CD4-positive, alpha-beta T cell treated with Interleukin-15 for 4 hours (primary cell): ENCODE measurements around the gene NDEL1.

Experiments used
- DNase-seq: peaks from one replicate; pipeline ENCODE4 v3.0.0-alpha.2; 2020; ENCODE audit warnings: low spot score

Gene NDEL1

DNA sequence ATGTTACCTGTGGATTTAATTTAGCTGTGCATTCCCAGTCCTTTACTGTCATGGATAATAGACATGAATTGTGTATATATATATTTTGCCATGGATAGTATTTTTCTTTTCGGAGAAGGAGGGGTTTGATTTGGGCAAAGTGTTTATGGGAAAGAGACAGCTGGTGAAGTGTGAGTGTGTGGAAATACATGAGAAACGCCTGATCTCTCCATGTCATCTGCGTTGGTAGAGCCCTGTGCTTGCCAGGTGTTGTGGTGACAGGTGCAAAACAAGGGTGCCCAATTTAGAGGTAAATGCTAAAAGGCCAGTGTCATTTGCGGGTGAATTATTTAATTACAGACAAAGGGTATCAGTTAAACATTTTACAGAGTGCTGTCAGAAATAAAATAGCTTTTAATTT lies 23.4 kb downstream of the NDEL1 start:
- no peak for DNase-seq

DNA sequence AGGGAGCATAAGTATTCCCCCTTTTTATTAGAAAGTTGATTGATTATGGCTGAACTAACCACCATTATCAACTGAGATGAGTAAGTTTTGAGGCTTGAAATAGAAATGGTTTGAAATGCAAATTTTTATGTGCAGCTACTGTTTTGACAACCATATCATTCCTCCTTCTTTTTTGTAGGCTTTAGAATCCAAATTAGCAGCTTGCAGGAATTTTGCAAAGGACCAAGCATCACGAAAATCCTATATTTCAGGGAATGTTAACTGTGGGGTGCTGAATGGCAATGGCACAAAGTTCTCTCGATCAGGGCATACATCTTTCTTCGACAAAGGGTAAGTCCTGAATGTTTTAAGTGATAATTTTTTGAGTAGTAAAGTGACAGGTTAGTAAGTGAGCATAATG lies 24.1 kb downstream of the NDEL1 start:
- DNase-seq: no peak

DNA sequence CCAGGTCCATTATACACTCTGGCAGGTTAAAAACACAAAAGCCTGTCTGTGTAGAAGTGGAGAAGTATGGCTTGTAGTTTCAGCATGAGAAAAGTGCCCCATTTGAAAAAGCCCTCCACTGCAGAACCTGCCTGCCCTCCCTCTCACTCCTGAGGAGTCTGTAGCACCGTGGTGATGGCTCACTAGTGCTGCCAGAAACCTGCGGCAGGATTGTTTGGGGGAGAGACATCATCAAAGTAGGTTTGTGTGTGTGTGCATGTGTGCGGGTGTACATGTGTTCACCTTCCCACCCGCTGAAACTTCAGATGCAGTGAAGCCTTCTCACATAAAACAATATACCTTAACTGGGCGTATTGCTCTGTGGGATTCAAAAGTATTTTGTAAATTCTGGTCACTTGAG lies 26.9 kb downstream of the NDEL1 start:
- no peak for DNase-seq

DNA sequence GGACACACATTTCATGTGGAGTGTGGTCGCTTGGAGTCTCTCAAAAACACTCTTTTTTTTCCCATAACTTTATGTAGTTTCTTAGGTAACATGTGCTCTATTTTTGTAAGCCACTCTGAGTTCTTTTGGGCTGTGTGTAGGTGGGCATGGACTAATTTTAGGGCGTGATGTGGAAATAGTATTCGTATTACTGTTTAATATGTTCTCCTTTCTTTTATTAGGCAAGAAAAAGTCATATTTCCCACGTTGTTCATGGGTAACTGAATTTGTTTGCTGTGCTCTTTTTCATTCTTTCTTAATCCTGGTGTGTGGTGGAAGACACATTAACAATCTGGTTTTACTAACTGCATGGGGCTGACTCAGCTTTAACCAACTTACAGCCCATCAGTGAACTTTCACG lies 27.4 kb downstream of the NDEL1 start:
- DNase-seq: no peak

DNA sequence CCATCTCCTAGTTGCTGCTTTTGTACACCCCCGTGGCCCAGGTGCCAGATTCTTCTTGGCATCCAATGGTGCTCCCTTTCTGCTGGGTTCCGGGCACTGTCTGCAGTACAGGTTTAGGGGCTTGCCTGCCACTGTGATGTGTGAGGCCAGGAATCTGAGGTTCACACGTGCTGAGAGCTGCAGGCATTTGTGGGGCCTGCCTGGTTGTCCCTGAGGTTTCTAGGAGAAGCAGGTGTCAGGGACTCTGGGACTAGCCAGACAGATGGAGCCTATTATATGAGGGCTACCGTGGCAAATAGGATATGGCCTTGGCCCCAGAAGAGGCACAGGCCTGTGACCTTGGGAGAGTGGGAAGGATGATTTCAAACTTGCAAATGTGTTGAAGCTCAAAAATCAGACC lies 29.3 kb downstream of the NDEL1 start:
- DNase-seq: no peak

DNA sequence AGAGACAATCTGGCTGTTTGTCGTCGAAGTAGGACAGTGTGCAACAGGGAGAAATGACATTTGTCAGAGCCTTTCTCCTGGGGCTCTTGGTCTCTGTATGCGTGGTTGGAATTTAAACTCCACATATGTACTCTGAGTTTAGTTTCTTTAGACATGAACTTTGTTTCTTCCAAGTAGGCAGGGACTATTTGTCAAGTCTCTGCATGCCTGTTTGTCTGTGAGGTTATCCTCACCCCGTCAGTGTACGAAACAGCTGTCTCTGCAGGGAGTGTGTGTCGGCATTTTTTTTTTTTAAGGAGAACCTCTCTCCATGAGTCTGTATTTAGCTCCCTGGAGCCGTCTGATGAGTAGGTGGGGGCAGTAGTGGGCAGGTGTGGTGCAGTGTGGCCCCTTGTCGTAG lies 29.7 kb downstream of the NDEL1 start:
- no peak for DNase-seq

DNA sequence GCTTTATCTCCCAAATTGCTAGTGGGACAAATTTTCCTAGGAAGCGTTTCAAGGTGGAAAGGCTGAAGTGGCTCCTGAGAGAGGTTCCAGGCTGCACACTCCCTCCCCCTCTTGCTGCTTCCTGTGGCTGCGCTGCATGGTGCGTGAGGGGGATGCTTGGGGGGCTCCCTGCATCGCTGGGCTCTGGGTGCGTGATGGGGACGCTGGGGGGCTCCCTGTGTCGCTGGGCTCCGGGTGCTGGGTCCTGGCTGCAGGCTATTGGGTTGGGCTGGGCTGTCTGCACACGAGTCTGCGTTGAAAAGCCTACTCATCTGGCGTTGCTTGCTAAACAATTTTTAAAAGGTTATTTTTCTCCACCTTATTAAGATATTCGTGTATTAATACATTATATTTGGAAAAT lies 30.1 kb downstream of the NDEL1 start:
- no peak for DNase-seq

DNA sequence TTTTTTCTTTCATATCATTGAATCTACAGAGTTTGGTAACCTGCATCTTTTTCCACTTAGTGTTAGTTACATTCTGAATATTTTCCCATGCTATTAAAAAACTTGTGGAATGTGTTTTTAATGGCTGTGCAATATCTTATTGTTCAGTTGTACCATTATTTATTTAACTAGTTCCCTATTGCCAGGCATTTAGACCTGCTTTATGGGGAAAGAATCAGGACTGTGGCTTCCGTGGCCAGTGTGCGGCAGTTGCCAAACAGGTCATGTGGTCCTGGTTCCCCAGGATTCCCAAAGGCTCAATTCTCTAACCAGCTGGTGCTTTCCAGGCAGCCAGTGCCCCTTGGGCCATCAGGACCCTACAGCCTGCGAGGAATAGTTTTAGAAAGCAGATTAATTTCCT lies 30.8 kb downstream of the NDEL1 start:
- no peak for DNase-seq

DNA sequence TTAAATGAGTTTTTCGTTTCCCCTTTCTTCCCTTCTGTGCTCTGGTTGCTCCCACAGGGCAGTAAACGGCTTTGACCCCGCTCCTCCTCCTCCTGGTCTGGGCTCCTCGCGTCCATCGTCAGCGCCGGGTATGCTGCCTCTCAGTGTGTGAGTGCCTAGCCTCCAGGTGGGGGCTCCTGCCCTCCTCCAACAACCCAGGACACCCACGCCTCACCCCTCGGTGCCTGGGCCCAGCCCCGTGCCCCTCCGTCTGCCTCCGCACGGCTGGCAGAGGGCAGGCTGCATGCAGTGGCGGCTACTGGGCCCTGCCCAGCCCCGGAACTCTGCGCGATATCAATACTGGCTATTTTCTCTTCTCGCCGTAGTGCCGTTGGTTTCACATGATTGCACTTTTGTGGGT lies 31.2 kb downstream of the NDEL1 start:
- no peak for DNase-seq

DNA sequence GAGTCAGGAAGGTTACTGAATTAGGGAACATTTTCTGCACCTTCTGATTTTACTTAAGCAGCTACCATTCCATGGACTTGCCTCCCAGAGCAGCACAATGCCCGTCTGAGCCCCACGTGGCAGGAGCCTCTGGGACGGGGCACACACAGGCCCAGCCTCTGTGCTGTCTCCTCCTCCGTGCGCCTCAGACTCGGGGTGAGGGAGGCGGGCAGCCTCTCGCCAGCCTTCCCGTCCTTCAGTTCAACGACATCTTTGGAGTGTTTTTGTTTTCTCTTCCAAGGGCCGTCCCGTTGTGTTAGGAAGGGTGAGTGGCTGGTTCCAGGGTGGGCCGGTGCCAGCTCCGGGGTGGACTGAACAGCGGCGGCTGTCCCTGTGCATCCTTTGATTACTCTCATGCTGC lies 31.8 kb downstream of the NDEL1 start:
- DNase-seq: no peak

DNA sequence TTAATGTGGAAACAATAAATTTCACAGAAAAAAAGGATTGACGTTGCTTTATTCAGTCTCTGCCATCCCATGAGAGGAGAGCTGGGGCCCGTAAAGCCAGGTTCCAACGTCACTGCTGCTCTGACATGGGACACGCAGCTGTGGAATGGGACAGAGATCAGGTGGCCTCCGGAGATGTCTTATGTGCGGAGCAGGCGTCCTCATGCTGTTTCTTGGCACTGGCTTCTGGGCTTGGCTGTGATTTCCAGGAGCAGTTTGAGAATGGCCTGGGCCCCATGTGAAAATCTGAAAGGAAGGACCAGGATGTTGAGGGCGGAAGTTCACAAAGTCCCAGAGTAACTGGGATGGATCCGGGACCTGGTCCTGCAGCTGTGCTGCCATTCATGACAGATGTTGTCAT lies 32.4 kb downstream of the NDEL1 start:
- no peak for DNase-seq

DNA sequence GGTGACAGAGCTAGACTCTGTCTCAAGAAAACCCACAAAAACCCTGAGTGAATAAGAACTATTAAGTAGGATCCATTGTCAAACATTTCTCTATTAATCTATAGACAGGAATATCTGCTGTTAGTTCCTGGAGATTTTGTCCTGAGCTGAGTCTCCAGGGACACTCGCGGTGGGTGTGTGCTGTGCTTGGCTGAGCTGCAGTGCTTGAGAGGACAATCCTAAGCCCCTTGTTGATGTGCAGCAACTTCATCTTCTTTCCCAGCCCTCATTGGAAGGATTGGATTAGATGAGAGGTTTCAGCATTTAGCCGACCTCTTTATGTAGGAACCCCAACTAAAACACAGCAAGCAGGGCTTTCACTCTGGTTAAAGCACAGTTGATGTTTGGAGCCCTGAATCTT lies 33.3 kb downstream of the NDEL1 start:
- no peak for DNase-seq

DNA sequence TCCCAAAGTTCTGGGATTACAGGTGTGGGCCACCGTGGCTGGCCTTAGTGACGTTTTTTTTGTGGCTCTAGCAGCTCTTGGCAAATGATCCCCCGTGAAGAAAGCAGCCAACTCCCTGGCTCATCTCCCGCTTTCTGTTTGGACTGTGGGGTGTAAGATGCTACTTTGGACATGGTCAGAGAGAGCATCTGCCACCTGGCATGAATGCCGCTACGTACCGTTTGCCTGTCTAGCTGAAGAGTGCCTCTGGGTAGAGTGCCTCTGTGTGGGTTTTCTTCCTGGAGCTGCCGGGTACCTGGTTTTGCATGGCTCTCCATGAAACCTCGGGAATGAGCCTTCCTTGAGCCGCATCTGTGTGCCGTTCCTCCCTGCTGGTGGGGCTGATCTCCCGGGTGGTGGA lies 34.3 kb downstream of the NDEL1 start:
- DNase-seq: no peak

DNA sequence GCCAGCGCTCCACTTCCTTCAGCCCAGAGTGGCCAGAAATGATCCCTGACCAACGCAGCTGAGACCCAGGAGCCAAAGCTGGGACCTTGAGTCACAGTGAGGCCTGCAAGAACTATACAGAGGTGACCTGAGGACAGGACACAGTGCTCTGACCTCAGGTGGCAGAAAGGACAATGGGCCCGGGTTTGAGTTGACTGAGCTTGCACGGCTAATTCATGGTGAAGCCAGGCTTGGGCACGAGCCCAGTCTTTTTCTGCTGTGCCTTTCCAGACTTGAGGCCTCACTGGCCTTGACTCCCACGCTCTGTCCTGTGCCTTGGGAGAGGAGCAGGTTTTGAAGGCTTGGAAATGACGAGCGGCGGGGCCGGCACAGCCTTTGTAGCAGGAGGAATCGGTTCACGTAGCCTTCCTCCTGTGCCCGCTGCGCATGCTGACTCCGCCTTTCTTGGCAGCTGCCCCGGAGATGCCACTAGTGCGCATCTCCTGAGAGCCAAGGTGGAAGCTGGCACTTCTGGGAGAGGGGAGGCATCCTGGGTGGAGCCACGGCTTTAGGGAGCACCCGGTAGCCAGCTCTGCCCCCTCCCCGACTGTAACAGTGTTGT lies 34.9 kb downstream of the NDEL1 start:
- DNase-seq: no peak

DNA sequence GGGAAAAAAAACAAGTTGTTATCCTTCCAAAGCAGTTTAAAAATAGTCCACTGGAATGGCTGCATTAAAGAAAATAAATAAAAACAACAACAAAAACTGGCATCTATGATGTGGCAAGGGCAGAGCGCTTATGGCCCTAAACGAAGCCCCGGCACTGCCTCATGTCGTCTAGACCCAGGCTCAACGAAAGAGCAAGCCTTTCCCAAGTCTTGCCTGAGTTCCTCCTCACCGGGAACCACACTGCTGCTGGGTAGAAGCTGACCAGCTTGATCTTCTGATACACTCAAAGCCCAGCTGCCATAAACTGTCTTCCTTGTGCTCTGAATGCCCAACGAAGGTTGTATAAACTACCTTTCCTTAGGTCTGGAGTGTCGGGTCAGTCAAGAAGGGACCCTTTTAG lies 37.0 kb downstream of the NDEL1 start:
- no peak for DNase-seq

DNA sequence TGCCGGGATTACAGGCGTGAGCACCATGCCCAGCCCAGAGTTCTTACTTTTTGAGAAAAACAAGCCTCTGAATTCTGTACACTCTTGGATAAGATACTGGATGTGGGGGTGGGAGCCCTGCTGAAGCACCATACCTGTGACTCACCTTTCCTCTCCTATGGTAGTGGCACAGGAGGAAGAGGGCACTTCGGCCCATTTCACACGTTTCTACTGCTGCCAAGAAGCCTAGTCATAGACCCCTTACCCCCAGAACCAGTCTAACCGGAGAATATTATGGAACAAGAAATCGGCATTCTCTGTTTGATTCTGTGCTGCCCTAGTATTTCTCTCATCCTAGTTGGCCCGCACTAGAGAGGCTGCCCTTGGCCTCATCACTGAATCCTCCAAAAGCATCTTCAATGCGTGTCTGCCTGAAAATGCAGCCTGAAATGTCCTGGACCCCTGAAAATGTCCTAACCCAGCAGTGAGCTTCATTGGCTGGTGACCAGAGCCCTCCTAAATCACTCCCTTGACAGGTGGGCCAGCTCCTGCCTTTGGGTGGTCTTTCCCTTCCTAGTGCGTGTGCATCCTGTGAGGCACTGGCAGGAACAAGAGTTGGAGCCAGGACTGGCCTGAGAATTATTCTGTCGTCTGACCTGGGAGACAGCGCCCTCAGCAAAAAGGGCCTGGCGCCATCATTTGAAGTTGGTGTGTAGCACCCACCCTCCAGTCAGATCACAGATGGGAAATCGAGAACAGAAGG lies 37.9 kb downstream of the NDEL1 start:
- no peak for DNase-seq

DNA sequence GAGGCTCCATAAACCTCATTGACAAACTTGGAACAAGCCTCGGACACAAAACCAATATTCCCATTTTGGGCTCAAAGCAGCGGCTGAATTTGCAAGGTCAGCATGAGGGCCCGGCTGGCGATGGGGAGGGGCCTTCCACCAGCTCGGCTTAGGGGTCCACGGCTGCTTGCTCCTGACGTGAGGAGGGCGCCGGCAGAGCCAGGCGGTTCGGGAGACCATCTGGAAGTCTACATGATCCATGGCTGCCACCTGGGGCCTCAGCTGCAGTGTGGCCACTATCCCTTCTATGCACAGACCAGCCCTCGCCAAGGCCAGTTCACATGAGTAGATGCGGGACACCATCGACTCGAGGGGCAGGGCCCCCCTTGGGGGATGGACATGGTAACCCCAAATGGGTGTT lies 39.1 kb downstream of the NDEL1 start:
- no peak for DNase-seq

DNA sequence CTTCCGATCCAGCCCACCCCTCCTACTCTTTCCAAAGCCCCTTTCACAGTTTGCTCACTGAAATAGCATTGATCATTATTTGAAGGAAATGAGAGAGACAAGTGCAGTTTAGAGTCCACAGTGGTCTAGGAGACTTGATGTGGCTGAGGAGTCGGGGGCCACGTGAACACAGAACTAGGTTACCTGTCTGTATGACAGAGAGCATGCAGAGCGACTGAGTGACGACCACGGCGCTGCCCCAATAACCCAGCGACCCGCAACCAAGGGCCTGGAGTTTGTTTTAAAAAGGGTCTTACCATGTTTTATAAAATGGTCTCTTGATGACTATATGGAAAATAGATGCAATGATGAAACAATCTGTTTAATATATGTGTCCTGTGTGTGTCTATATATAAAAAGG lies 39.5 kb downstream of the NDEL1 start:
- DNase-seq: no peak

DNA sequence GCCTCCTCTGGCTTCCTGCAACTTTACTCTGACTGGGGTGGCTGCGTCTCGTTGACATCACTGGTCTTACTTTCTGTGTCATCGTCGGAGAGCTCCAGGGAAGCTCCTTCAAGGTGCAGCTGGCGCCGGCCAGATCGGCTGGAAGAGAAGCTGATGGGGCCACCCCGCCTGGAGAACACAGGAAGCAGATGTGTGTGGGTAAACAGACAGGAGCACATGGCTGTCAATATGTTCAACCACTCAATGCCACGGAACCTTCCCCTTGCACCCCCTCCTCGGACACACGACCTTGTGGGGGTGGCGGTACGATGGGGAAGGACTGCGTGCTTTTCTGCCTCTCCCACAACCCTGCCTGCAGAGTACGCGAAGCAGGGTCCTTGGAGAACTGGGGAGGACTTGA lies 40.1 kb downstream of the NDEL1 start:
- DNase-seq: no peak

DNA sequence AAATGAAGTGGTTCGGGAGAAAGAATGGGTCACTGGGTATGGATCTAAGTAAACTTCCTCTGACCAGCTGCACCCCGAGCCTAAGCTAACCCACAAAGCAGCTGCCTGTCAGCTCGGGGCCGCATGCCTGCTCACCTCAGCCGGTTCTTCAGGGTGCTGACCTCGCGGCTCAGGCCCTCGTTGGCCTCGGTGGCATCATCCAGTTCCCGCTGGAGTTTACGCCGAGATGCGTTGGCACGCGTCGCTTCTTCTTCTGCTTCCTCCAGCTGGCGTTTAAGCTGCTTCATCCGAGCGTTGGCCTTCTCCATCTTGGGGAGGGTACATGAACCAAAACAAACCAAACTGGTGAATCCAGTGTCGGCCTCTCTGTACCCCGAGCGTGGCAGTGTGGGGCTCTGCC lies 41.1 kb downstream of the NDEL1 start:
- no peak for DNase-seq

DNA sequence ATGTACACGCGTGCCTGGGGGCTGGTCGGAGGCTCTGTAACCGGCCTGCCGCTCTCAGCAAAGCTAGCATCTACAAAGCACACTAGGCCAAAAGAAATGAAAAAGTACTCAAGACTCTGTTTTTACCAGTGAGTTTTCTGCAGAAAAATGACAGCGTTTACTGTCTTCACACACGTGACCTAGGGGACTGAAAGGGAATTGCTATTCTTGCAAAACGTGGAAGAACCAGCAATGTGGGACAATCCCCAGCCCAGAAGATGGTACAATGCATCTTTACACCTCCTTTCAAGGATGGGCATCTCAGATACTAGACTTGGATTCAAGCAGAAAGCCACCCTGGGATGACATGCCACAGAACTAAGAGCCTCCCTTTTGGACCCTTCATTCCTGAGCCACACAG lies 41.5 kb downstream of the NDEL1 start:
- DNase-seq: no peak

DNA sequence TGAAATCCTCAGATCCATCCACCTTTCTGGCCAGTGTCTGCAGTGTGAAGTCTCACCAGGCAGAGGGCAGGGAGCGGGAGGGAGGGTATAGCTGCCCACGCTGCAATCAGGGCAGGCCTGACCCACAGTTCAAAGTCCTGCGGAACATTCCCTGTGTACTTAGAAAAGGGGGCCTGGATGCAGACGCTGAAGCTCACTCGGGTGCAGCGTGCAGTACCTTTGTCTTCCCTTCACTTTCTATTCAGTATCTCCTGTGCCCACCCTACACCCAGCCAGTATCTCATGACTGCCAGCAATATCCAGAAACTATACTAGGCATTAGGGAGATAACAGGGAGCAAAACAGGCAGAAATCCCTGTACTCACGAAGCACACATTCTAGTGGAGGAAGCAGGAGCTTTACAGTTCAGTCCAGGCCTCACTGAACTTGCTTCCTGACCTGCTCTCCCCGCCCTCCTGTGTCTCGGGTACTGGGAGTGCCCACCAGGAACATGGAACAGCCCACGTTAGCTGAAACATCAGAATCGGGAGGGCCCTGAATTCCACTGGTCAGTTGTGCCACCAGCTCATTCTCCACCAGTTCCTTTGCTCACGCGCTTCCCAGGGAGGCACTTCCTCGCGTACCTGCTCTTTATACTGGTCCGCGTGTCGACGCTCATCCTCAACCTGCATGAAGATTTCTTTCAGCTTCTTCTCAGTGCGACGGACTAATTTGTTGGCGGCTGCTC lies 42.2 kb downstream of the NDEL1 start:
- no peak for DNase-seq

DNA sequence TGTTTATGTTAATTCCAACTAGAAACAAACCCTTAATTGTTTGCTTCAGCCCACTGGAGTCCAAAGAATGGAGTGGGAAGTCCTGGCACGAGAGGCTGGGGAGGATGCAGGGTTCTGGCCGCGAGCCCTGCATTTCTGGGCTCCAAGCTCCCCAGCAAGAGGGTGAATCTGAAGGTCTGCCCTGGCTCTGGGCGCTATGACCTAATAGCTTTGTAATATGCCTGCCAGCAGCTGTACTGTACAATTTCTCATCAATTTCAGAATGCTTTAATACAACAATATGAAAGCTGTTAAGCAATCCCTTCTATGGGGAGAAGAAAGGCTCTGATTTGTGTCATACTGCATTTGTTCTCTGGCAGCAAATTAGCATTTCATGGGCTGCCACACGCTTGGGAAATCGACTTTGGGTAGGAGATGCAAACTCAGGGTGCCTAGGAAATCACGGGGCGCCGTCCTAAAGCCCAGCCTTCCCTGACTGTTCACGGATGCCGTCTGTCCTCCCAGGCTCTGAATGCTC lies 43.8 kb downstream of the NDEL1 start:
- no peak for DNase-seq
